ENCODE data around the gene PRLR.

GRCh38 chr5:35202319-35203111, 27.8 kb downstream of the PRLR start:
- TF ChIP-seq, protein P1, sequence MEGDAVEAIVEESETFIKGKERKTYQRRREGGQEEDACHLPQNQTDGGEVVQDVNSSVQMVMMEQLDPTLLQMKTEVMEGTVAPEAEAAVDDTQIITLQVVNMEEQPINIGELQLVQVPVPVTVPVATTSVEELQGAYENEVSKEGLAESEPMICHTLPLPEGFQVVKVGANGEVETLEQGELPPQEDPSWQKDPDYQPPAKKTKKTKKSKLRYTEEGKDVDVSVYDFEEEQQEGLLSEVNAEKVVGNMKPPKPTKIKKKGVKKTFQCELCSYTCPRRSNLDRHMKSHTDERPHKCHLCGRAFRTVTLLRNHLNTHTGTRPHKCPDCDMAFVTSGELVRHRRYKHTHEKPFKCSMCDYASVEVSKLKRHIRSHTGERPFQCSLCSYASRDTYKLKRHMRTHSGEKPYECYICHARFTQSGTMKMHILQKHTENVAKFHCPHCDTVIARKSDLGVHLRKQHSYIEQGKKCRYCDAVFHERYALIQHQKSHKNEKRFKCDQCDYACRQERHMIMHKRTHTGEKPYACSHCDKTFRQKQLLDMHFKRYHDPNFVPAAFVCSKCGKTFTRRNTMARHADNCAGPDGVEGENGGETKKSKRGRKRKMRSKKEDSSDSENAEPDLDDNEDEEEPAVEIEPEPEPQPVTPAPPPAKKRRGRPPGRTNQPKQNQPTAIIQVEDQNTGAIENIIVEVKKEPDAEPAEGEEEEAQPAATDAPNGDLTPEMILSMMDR (IDR thresholded peaks at IDR 0.05): peak in 11 of 12 donors; percentile 14 to 52 (median 37)
- no peak for TF ChIP-seq POLR2A (IDR thresholded peaks at IDR 0.05)

Measured in heart left ventricle (tissue), 13 donors.